Large intestine (tissue), 3 donors: Measurements from ENCODE around the gene NINJ2. TPM values are rescaled to one million over a fixed set of nuclear protein-coding genes. Genes with fewer than 3 reads are reported as not detected.

Source experiments
- DNase-seq, 2 donors: peaks; one replicate each; pipeline versions ENCODE4 v3.0.0 to v3.0.0-alpha.2; 2013
- H3K27ac ChIP-seq: one replicate; pipeline ENCODE4 v1.5.1; 2013; ENCODE audit warnings: low read length
- H3K27me3 ChIP-seq: 2 replicates; pipeline ENCODE4 v1.6.1; 2013; ENCODE audit warnings: low read length; ENCODE audit not compliant: control insufficient read depth, insufficient read depth
- H3K36me3 ChIP-seq: 2 replicates; pipeline ENCODE4 v1.6.1; 2013; ENCODE audit warnings: low read length; ENCODE audit not compliant: control insufficient read depth, insufficient read depth
- H3K4me1 ChIP-seq: one replicate; pipeline ENCODE4 v1.6.1; 2013; ENCODE audit warnings: low read length; ENCODE audit not compliant: control insufficient read depth, insufficient read depth
- H3K4me3 ChIP-seq: one replicate; pipeline ENCODE4 v1.5.1; 2013; ENCODE audit warnings: low read length
- H3K9me3 ChIP-seq: one replicate; pipeline ENCODE4 v1.6.1; 2013; ENCODE audit warnings: mild to moderate bottlenecking, low read depth, low read length, moderate library complexity; ENCODE audit not compliant: control insufficient read depth
- WGBS: methylation state at CpG from one replicate; pipeline ENCODE4 v1.1.5; 2013; ENCODE audit warnings: low lambda C conversion rate; ENCODE audit not compliant: insufficient coverage; 5-methylcytosine and 5-hydroxymethylcytosine counted together
- polyA plus RNA-seq: library from polyadenylated mRNA; unstranded; fragments of 120-200 nt; gene quantifications from one replicate; pipeline ENCODE4 v1.2.1, GENCODE V29; 2013

The NINJ2 gene
- polyA plus RNA-seq, 1 donor = 2.8 TPM

GRCh38 chr12:576615-577110 lies 86.6 kb downstream of the NINJ2 start:
- no CpG with 5 or more reads among the region's 14 CpGs for WGBS
- no peak for DNase-seq
- H3K4me1 ChIP-seq = peaks cover 7% of the 10 kb centered on the region

GRCh38 chr12:575948-576614 lies 87.2 kb downstream of the NINJ2 start:
- Histone ChIP-seq H3K27ac (no peak overlapping the region), H3K9me3 (peaks cover 2% of the 10 kb centered on the region), H3K36me3 (no peaks in the 10 kb centered on the region), H3K4me1 (peaks cover 9% of the 10 kb centered on the region), H3K27me3 (no peaks in the 10 kb centered on the region), H3K4me3 (no peak overlapping the region)
- DNase-seq = peak; percentile 64 to 85
- WGBS = no CpG with 5 or more reads among the region's 39 CpGs

More at GRCh38 chr12:576615-577110, 86.6 kb downstream of the NINJ2 start:
- Histone ChIP-seq H3K4me3 (no peak overlapping the region), H3K9me3 (peaks cover 2% of the 10 kb centered on the region), H3K27ac (no peak overlapping the region), H3K36me3 (no peaks in the 10 kb centered on the region), H3K27me3 (no peaks in the 10 kb centered on the region)

- peaks cover 2% of the 10 kb centered on the region for H3K9me3 ChIP-seq
- H3K27me3 ChIP-seq = no peaks in the 10 kb centered on the region
- H3K36me3 ChIP-seq = no peaks in the 10 kb centered on the region
- no peak overlapping the region for H3K4me3 ChIP-seq
- DNase-seq = no peak
- no CpG with 5 or more reads among the region's 7 CpGs for WGBS
- H3K27ac ChIP-seq = no peak overlapping the region
- H3K4me1 ChIP-seq = peaks cover 16% of the 10 kb centered on the region
Measured at GRCh38 chr12:575129-575502, 88.1 kb downstream of the NINJ2 start.

- Histone ChIP-seq H3K27ac (no peak overlapping the region), H3K4me1 (peaks cover 17% of the 10 kb centered on the region)
Measured at GRCh38 chr12:574475-575128, 88.6 kb downstream of the NINJ2 start.

GRCh38 chr12:573232-573631 lies 90.0 kb downstream of the NINJ2 start:
- DNase-seq = no peak
- H3K9me3 ChIP-seq = peaks cover 2% of the 10 kb centered on the region
- peaks cover 29% of the 10 kb centered on the region for H3K4me1 ChIP-seq
- no peaks in the 10 kb centered on the region for H3K36me3 ChIP-seq
- H3K4me3 ChIP-seq = no peak overlapping the region
- H3K27ac ChIP-seq = no peak overlapping the region
- no CpG with 5 or more reads among the region's 5 CpGs for WGBS
- no peaks in the 10 kb centered on the region for H3K27me3 ChIP-seq

More at GRCh38 chr12:574475-575128, 88.6 kb downstream of the NINJ2 start:
- peaks cover 2% of the 10 kb centered on the region for H3K9me3 ChIP-seq
- no peak for DNase-seq
- H3K27me3 ChIP-seq = no peaks in the 10 kb centered on the region
- no peaks in the 10 kb centered on the region for H3K36me3 ChIP-seq
- no CpG with 5 or more reads among the region's 3 CpGs for WGBS
- H3K4me3 ChIP-seq = no peak overlapping the region

GRCh38 chr12:572532-572899 lies 90.7 kb downstream of the NINJ2 start:
- Histone ChIP-seq H3K27ac (no peak overlapping the region), H3K27me3 (no peaks in the 10 kb centered on the region), H3K9me3 (peaks cover 2% of the 10 kb centered on the region), H3K36me3 (no peaks in the 10 kb centered on the region), H3K4me1 (peaks cover 31% of the 10 kb centered on the region), H3K4me3 (no peak overlapping the region)
- WGBS = no CpG with 5 or more reads among the region's 3 CpGs
- no peak for DNase-seq

GRCh38 chr12:571795-572531 lies 91.3 kb downstream of the NINJ2 start:
- WGBS = no CpG with 5 or more reads among the region's 19 CpGs
- Histone ChIP-seq H3K9me3 (peaks cover 2% of the 10 kb centered on the region), H3K27me3 (no peaks in the 10 kb centered on the region), H3K36me3 (no peaks in the 10 kb centered on the region), H3K4me3 (no peak overlapping the region), H3K27ac (no peak overlapping the region), H3K4me1 (peaks cover 31% of the 10 kb centered on the region)
- no peak for DNase-seq

GRCh38 chr12:570921-571794 lies 92.1 kb downstream of the NINJ2 start:
- Histone ChIP-seq H3K27me3 (no peaks in the 10 kb centered on the region), H3K36me3 (no peaks in the 10 kb centered on the region), H3K27ac (peak overlapping the region; percentile 41), H3K9me3 (no peaks in the 10 kb centered on the region), H3K4me3 (peak overlapping the region; percentile 51), H3K4me1 (peaks cover 28% of the 10 kb centered on the region)
- DNase-seq = peak in 1 of 2 donors; percentile 44
- no CpG with 5 or more reads among the region's 22 CpGs for WGBS

- Histone ChIP-seq H3K27me3 (no peaks in the 10 kb centered on the region), H3K4me3 (peak overlapping the region; percentile 51), H3K36me3 (no peaks in the 10 kb centered on the region), H3K9me3 (no peaks in the 10 kb centered on the region), H3K4me1 (peaks cover 23% of the 10 kb centered on the region), H3K27ac (peak overlapping the region; percentile 41)
- no CpG with 5 or more reads among the region's 22 CpGs for WGBS
- DNase-seq = peak; percentile 61 to 70
Measured at GRCh38 chr12:570435-570920, 92.8 kb downstream of the NINJ2 start.
